ENCODE measurements around the gene SFXN4.
A peak's percentile ranks its signal among the peaks of the same experiment; 100 is the strongest.
"Not testable (repeated sequence)": the region's sequence is repeated elsewhere in the genome, so short reads cannot be mapped to it uniquely, and the experiment has no call there.

The SFXN4 gene

GRCh38 chr10:119191881-119192280 lies 26.4 kb upstream of the SFXN4 start:
- DNase-seq, result no peak

- DNase-seq, result no peak
Measured at GRCh38 chr10:119190954-119191785, 25.7 kb upstream of the SFXN4 start.

- DNase-seq, result no peak
Measured at GRCh38 chr10:119190353-119190752, 24.8 kb upstream of the SFXN4 start.

DNA sequence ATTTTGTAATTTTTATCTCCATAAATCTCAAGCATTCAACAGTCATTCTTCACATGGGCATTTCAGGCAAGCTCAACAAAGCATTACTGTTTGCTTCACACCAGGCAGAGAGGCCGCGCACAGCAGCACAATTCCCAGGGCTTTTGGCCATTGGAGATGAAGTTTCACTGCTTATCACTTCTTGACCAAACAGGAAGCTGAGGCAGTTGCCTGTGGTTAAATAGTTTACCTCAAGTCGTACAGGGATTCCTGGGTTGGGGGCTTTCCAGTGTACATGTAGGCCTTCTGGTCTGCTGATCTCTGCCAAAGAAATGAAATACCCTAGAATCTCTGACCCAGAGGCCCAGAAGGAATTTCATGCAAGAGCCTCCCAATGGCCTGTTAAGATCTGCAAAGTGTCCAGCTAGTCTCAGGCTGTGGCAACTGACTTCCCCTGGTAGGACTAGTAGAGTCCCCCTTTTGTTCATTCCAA lies 24.3 kb upstream of the SFXN4 start:
- DNase-seq, result no peak

- no peak for DNase-seq
Measured at GRCh38 chr10:119183664-119184412, 18.3 kb upstream of the SFXN4 start.

- DNase-seq, result not testable (repeated sequence)
Measured at GRCh38 chr10:119180850-119181400, 15.4 kb upstream of the SFXN4 start.

GRCh38 chr10:119178372-119179119 lies 13.0 kb upstream of the SFXN4 start, which contains the start of gene PRDX3:
Gene PRDX3 (minus strand): TSS chr10:119178812. CDS start chr10:119178790, 22 bp downstream.
- DNase-seq, result peak; percentile 98

GRCh38 chr10:119177708-119178371 lies 12.3 kb upstream of the SFXN4 start:
- peak; percentile 10 for DNase-seq

DNA sequence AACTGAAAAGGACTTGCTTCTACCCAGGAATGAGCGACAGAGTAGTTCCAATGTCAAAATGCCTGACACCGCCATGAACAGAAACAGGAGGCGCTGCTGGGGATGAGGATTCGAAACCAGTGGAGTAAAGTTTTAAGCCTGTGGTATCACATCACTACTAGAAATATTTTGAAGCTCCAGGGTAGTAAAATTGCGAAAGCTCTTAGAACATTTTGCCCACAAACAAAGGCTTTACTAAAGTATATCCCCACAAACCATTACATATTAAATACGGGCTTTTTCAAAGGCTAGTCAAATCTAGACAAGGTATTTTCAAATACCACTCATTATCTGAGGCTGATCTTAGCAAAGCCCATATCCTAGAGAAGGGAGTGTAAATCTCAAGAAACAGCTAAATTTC lies 10.7 kb upstream of the SFXN4 start:
- no peak for DNase-seq

GRCh38 chr10:119174109-119174508 lies 8.6 kb upstream of the SFXN4 start:
- no peak for DNase-seq

DNA sequence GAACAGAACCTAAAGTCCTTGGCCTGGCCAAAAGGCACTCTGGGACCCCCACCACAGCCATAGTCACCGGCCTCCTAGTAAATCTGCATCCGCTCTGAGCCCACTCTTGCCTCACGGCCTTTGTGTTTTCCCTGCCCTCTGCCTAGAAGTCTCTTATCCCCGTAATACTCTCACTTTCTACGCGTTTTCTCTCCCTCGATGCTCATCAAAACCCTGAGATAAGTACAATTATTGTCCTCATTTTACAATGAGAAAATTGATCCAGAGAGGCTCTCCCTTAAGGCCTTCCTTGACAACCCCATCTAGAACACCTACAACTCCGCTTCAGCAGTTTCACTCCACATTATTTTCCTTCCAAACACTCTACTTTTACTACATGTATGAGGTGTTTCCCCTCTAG lies 1.5 kb upstream of the SFXN4 start:
- DNase-seq, result no peak

DNA sequence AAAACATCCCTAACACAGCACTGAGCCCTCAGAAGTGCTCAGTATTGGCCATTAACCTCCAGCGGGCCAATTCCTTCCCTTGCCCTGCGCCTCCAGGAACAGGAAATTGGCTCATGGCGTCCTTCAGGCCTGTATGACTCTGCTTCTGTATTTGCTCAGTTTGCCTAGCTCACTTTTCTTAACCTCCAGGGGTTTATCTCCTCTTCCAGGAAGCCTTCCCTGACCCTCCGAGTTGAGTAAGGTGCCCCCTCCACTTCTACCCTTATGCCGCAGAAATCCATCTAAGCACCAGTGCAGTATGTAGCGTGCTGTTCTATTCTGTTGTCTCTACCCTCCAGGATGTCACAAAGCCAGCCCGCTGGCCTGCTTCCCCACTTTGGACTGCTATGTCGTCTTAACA lies 1.1 kb upstream of the SFXN4 start:
- DNase-seq, result no peak

DNA sequence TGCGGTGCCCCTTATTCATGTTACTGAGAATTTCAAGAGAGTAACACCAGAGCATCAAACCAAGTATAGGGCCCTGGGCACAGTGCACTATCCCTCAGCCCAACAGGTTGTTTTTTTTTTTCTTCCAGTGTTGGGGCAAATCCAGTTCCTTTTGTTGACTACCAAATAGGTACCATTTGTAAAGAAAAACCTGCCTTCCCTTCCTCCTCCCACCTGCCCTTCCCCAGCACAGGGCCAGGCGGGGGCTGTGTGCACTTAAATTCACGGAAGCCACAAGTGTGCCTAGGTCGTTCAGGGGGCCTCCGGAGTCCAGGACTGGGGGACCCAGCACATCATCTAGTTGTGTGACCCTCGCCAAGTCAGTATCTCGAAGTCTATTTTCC lies 595 bp upstream of the SFXN4 start:
- DNase-seq, result no peak

GRCh38 chr10:119162452-119163092 lies 2.9 kb downstream of the SFXN4 start:
- DNase-seq, result no peak

- DNase-seq, result peak; percentile 37
Measured at GRCh38 chr10:119161680-119162451, 3.6 kb downstream of the SFXN4 start.

- DNase-seq, result no peak
Measured at GRCh38 chr10:119159332-119159731, 6.2 kb downstream of the SFXN4 start.

GRCh38 chr10:119153661-119154060 lies 11.9 kb downstream of the SFXN4 start:
- no peak for DNase-seq

DNA sequence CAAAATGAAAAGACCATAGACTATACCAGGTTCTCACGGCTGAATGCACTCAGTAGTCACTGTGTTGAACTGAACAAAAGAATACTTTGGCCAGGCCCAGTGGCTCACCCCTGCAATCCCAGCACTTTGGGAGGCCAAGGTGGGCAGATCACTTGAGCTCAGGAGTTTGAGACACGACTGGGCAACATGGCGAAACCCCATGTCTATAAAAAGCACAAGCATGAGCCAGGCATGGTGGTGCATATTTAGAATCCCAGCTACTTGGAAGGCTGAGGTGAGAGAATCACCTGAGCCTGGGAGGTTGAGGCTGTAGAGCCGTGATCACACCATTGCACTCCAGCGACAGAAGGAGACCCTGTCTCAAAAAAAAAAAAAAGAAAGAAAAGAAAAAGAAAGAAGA lies 12.5 kb downstream of the SFXN4 start:
- no peak for DNase-seq

DNA sequence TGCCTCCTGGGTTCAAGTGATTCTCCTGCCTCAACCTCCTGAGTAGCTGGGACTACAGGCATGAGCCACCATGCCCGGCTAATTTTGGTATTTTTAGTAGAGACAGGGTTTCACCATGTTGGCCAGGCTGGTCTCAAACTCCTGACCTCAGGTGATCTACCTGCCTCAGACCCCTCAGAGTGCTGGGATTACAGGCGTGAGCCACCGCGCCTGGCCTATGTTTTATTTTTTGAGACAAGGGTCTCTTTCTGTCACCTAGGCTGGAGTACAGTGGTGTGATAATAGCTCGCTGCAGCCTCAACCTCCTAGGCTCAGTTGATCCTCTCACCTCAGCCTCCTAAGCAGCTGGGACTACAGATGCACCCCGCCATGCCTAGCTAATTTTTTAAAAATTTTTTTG lies 13.9 kb downstream of the SFXN4 start:
- DNase-seq, result not testable (repeated sequence)

DNA sequence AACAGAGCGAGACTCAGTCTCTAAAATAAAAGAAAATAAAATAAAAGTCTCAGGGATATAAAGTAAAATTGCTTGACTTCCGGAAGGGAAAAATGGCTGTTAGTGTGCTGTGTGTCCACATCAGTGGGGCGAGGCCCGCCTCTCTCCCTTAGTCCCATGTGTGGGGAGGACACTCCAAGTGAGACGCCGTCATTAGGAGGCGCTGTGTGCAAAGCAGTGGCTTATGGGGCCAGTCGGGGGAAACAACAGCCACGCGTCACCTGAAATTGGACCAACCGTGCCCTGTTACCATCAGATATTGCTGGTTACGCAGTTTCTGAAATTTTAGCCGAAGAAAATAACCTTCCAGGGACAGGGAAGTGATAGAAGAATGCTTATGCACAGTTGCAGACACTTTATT lies 15.8 kb downstream of the SFXN4 start:
- DNase-seq, result no peak

GRCh38 chr10:119149157-119149556 lies 16.4 kb downstream of the SFXN4 start:
- DNase-seq, result no peak

Measured in right kidney (tissue), 1 donor.